H1 (cell line): ENCODE measurements around the gene CLCNKB. TPM values are rescaled to one million over a fixed set of nuclear protein-coding genes. Genes with fewer than 3 reads are reported as not detected.

Experiments used
- CTCF ChIA-PET: fragments of 300-600 bp; sonication (Branson Sonifier 250); formaldehyde crosslinking; loops from one replicate; lab custom pipeline; 2021; ENCODE audit not compliant: partially characterized antibody; lab: Charles Lee
- POLR2A ChIA-PET: fragments of 300-600 bp; sonication (Branson Sonifier 250); formaldehyde crosslinking; loops from one replicate; lab custom pipeline; 2021; ENCODE audit warnings: inconsistent platforms; ENCODE audit not compliant: partially characterized antibody; lab: Charles Lee
- DNase-seq, 2 experiments: peaks; one replicate each; pipeline versions ENCODE4 v3.0.0 to v3.0.0-alpha.2; 2010 to 2022; ENCODE audit warnings: low spot score in 2 of 2, low read depth in 1 of 2, mixed read lengths in 1 of 2
- FAIRE-seq: peaks from 2 replicates; lab custom pipeline; 2011; peaks lifted over from hg19 to GRCh38; lab: Jason Lieb, UNC
- H2AFZ ChIP-seq: 2 replicates; pipeline ENCODE4 v1.8.1; 2012; ENCODE audit warnings: low read length, inconsistent platforms
- H2AK5ac ChIP-seq: 2 replicates; pipeline ENCODE4 v1.6.1; 2013; ENCODE audit warnings: low read depth, low read length
- H2BK120ac ChIP-seq: replicated peaks from 2 replicates; pipeline ENCODE3; 2013; ENCODE audit warnings: low read depth, low read length, inconsistent platforms
- H2BK12ac ChIP-seq: 2 replicates; pipeline ENCODE4 v1.6.1; 2013; ENCODE audit warnings: low read depth, low read length
- H2BK15ac ChIP-seq: 2 replicates; pipeline ENCODE4 v1.6.1; 2013; ENCODE audit warnings: low read length
- H2BK20ac ChIP-seq: 2 replicates; pipeline ENCODE4 v1.6.1; 2013; ENCODE audit warnings: low read length
- H2BK5ac ChIP-seq: 2 replicates; pipeline ENCODE4 v1.6.1; 2013; ENCODE audit warnings: low read depth, low read length
- H3K14ac ChIP-seq: 2 replicates; pipeline ENCODE4 v1.6.1; 2013; ENCODE audit warnings: inconsistent platforms; ENCODE audit not compliant: insufficient read length
- H3K18ac ChIP-seq: 2 replicates; pipeline ENCODE4 v1.6.1; 2013; ENCODE audit warnings: low read length; ENCODE audit errors: extremely low read depth
- H3K23ac ChIP-seq: 2 replicates; pipeline ENCODE4 v1.6.1; 2013; ENCODE audit warnings: inconsistent platforms; ENCODE audit not compliant: insufficient read length
- H3K23me2 ChIP-seq: 2 replicates; pipeline ENCODE4 v1.6.1; 2013; ENCODE audit warnings: low read depth, low read length
- H3K27ac ChIP-seq: 2 replicates; pipeline ENCODE4 v1.6.1; 2011; ENCODE audit warnings: low read depth, low read length, inconsistent platforms
- H3K27me3 ChIP-seq, 4 experiments: replicated peaks in 1 of 4; 1 replicate in 1 of 4; 2 replicates in 3 of 4; pipeline versions ENCODE4 v1.6.1 to v1.8.1; 2011 to 2013; ENCODE audit warnings: low read length in 3 of 4, mild to moderate bottlenecking in 3 of 4, inconsistent platforms in 2 of 4, mixed read lengths in 2 of 4, moderate library complexity in 1 of 4; ENCODE audit not compliant: control insufficient read depth in 3 of 4, insufficient read depth in 3 of 4; ENCODE audit errors: extremely low read depth in 1 of 4
- H3K36me3 ChIP-seq, 4 experiments: 2 replicates each; pipeline versions ENCODE4 v1.6.1 to v1.8.1; 2011 to 2013; ENCODE audit warnings: mild to moderate bottlenecking in 4 of 4, low read length in 3 of 4, moderate library complexity in 2 of 4, control low read depth in 1 of 4, inconsistent platforms in 1 of 4; ENCODE audit not compliant: insufficient read depth in 4 of 4, control insufficient read depth in 2 of 4
- H3K4ac ChIP-seq: replicated peaks from 2 replicates; pipeline ENCODE3; 2013; ENCODE audit warnings: low read length, low read depth, mixed read lengths, inconsistent platforms; ENCODE audit not compliant: insufficient read length
- H3K4me1 ChIP-seq, 4 experiments: replicated peaks in 1 of 4; 1 replicate in 1 of 4; 2 replicates in 3 of 4; pipeline versions ENCODE4 v1.6.1 to v1.8.1; 2011 to 2013; ENCODE audit warnings: low read length in 3 of 4, inconsistent platforms in 2 of 4, mixed read lengths in 1 of 4; ENCODE audit not compliant: insufficient read depth in 4 of 4, control insufficient read depth in 3 of 4
- H3K4me2 ChIP-seq, 2 experiments: 2 replicates each; pipeline versions ENCODE4 v1.6.1 to v1.8.1; 2011 to 2013; ENCODE audit warnings: low read depth in 2 of 2, low read length in 2 of 2, control low read depth in 1 of 2, inconsistent platforms in 1 of 2, mild to moderate bottlenecking in 1 of 2; ENCODE audit not compliant: insufficient read depth in 1 of 2
- H3K4me3 ChIP-seq, 4 experiments: fragments of 200-600, 300-600 bp in 1 of 4; sonication (generic), shearing (Covaris generic), sonication (Bioruptor Twin) in 1 of 4; 2 replicates each; pipeline versions ENCODE4 v1.5.1 to v1.8.1; 2011 to 2016; ENCODE audit warnings: low read length in 4 of 4, low read depth in 3 of 4, control low read depth in 2 of 4, inconsistent platforms in 2 of 4, mild to moderate bottlenecking in 2 of 4, mixed read lengths in 1 of 4, moderate library complexity in 1 of 4; ENCODE audit not compliant: insufficient read depth in 2 of 4; ENCODE audit errors: extremely low read depth in 1 of 4
- H3K56ac ChIP-seq: replicated peaks from 2 replicates; pipeline ENCODE3; 2013; ENCODE audit warnings: low read depth, mild to moderate bottlenecking, mixed read lengths, low read length, inconsistent platforms; ENCODE audit not compliant: insufficient read length
- H3K79me1 ChIP-seq: 2 replicates; pipeline ENCODE4 v1.6.1; 2013; ENCODE audit warnings: low read depth, low read length, control low read depth
- H3K79me2 ChIP-seq, 2 experiments: 2 replicates each; pipeline versions ENCODE4 v1.6.1 to v1.8.1; 2012 to 2013; ENCODE audit warnings: low read length in 2 of 2, mild to moderate bottlenecking in 2 of 2, inconsistent platforms in 1 of 2; ENCODE audit not compliant: insufficient read depth in 2 of 2, control insufficient read depth in 1 of 2
- H3K9ac ChIP-seq, 4 experiments: replicated peaks in 1 of 4; 1 replicate in 1 of 4; 2 replicates in 3 of 4; pipeline versions ENCODE4 v1.6.1 to v1.8.1; 2011 to 2013; ENCODE audit warnings: low read depth in 3 of 4, low read length in 3 of 4, control low read depth in 2 of 4, mild to moderate bottlenecking in 2 of 4, moderate library complexity in 2 of 4, inconsistent platforms in 1 of 4; ENCODE audit errors: extremely low read depth in 1 of 4
- H3K9me3 ChIP-seq, 2 experiments: 2 replicates each; pipeline versions ENCODE4 v1.6.1 to v1.8.1; 2012 to 2013; ENCODE audit warnings: mild to moderate bottlenecking in 2 of 2, moderate library complexity in 2 of 2, control low read depth in 1 of 2, inconsistent platforms in 1 of 2, low read depth in 1 of 2, low read length in 1 of 2, mixed read lengths in 1 of 2; ENCODE audit not compliant: insufficient read depth in 2 of 2
- H4K20me1 ChIP-seq, 2 experiments: replicated peaks in 1 of 2; 2 replicates each; pipeline versions ENCODE3 to v1.8.1; 2011 to 2013; ENCODE audit warnings: inconsistent platforms in 2 of 2, low read length in 2 of 2, mild to moderate bottlenecking in 1 of 2; ENCODE audit not compliant: insufficient read depth in 2 of 2, control insufficient read depth in 1 of 2
- H4K5ac ChIP-seq: 2 replicates; pipeline ENCODE4 v1.6.1; 2013; ENCODE audit warnings: low read length, low read depth, mixed read lengths, inconsistent platforms; ENCODE audit not compliant: insufficient read length
- H4K8ac ChIP-seq: 2 replicates; pipeline ENCODE4 v1.8.0; 2013; ENCODE audit warnings: mild to moderate bottlenecking, moderate library complexity, low read length, inconsistent platforms; ENCODE audit not compliant: insufficient read depth; ENCODE audit errors: extremely low read depth
- H4K91ac ChIP-seq: replicated peaks from 2 replicates; pipeline ENCODE3; 2013; ENCODE audit warnings: low read length, mixed read lengths, inconsistent platforms; ENCODE audit not compliant: insufficient read length
- PHF8 ChIP-seq: fragments of 200-600 bp; sonication (generic); conservative IDR thresholded peaks from 2 replicates; pipeline ENCODE4 v1.7.1; 2012; ENCODE audit warnings: low read depth, mild to moderate bottlenecking, inconsistent platforms, low read length, moderate library complexity
- SIRT6 ChIP-seq: IDR thresholded peaks from one replicate; pipeline ENCODE4 v1.7.1; 2012; ENCODE audit warnings: low read length, inconsistent platforms
- WGBS, 2 experiments: shearing (Covaris generic) in 1 of 2; methylation state at CpG; one replicate each; pipeline versions ENCODE4 v1.1.6 to v1.1.7; 2013 to 2015; ENCODE audit warnings: low lambda C conversion rate in 2 of 2, mixed read lengths in 2 of 2, inconsistent platforms in 1 of 2, low coverage in 1 of 2, missing lambda C conversion rate in 1 of 2; ENCODE audit not compliant: insufficient replicate concordance in 2 of 2, insufficient coverage in 1 of 2, insufficient read length in 1 of 2; ENCODE audit errors: extremely low coverage in 1 of 2, missing lambda C conversion rate in 1 of 2; 5-methylcytosine and 5-hydroxymethylcytosine counted together
- polyA plus RNA-seq, 7 experiments: library from polyadenylated mRNA; depleted of rRNA in 3 of 7; stranded (reverse) in 5 of 7; unstranded in 2 of 7; fragments of >200 nt in 5 of 7; fragments of 200-250 nt in 2 of 7; gene quantifications; 1 replicate in 5 of 7; 2 replicates in 1 of 7; 4 replicates in 1 of 7; pipeline versions ENCODE4 v1.2.1 to v1.2.3, GENCODE V29; 2011 to 2013; ENCODE audit warnings: missing spikeins in 2 of 7, mixed read lengths in 2 of 7
- total RNA-seq: library from RNA; stranded (reverse); fragmentation: NEBNext Ultra II Directional; extraction: Animal tissue kit (Norgen Biotek cat#: 25700); gene quantifications from 2 replicates; pipeline ENCODE4 v1.2.1, GENCODE V29; 2021

CLCNKB gene
- total and polyA plus RNA-seq, 2 of the 8 experiments (the other 6 are each of a cell fraction or from before 2014, with no cell fraction given), result 1.2 to 3.5 TPM

- H3K9me3 ChIP-seq, result no peaks in the 10 kb centered on the region
- no peak overlapping the region for H2BK5ac ChIP-seq
- peak overlapping the region in 3 of 4 experiments; percentile 40 to 69 (median 43); a peak in 4 of 8 replicates for H3K4me3 ChIP-seq
- no peak overlapping the region for H4K8ac ChIP-seq
- no peak overlapping the region for H3K18ac ChIP-seq
- WGBS, 2 experiments, result 71% methylated on average over 5 of the region's 5 CpGs; no CpG with 5 or more reads in 1 of the 2 experiments
- H3K23me2 ChIP-seq, result peaks cover 11% of the 10 kb centered on the region
- no peak overlapping the region for H2AFZ ChIP-seq
- H3K4me1 ChIP-seq, result peaks cover 2 to 22% (median 9%) of the 10 kb centered on the region in 4 experiments
- H4K20me1 ChIP-seq, result peaks cover 1 to 10% of the 10 kb centered on the region in 2 experiments
- H3K4me2 ChIP-seq, result peak overlapping the region; percentile 73 to 84
- no peak overlapping the region for H3K9ac ChIP-seq
- ChIA-PET POLR2A (interaction anchor here (1.1 to 1.8 kb wide), 4 partner anchors 10 to 111 kb away, joined by 3 to 4 read pairs (median 4); no protein-coding TSS in a partner anchor), CTCF (interaction anchor here (0.7 to 21.9 kb wide), 17 partner anchors 8 to 390 kb away, joined by 3 to 569 read pairs (median 3); partner anchors contain the start of genes EPHA2 and SRARP)
- no peak overlapping the region for H3K23ac ChIP-seq
- peak overlapping the region; percentile 40; the same call in 1 of the 2 replicates for H2AK5ac ChIP-seq
- H4K5ac ChIP-seq, result no peak overlapping the region
- no peaks in the 10 kb centered on the region for H3K36me3 ChIP-seq
- no peak overlapping the region for H3K14ac ChIP-seq
- H3K4ac ChIP-seq, result no peak overlapping the region
- H3K79me2 ChIP-seq, result no peaks in the 10 kb centered on the region
- TF ChIP-seq SIRT6, result no peak
- no peak for TF ChIP-seq PHF8
- H3K56ac ChIP-seq, result no peak overlapping the region
- H2BK120ac ChIP-seq, result no peak overlapping the region
- no peak overlapping the region for H3K27ac ChIP-seq
- DNase-seq (no peak), FAIRE-seq (no peak)
- peak overlapping the region; percentile 25; the same call in 1 of the 2 replicates for H2BK15ac ChIP-seq
- H4K91ac ChIP-seq, result no peak overlapping the region
- peaks cover 4 to 38% (median 30%) of the 10 kb centered on the region in 4 experiments for H3K27me3 ChIP-seq
- H2BK20ac ChIP-seq, result no peak overlapping the region
- no peak overlapping the region for H2BK12ac ChIP-seq
- no peaks in the 10 kb centered on the region for H3K79me1 ChIP-seq
These were observed 30.6 kb downstream of the CLCNKB start for GRCh38 chr1:16074217-16074616.
